CD4-positive, CD25-positive, alpha-beta regulatory T cell (primary cell): ENCODE data around the gene CHST1. TPM values are rescaled to one million over a fixed set of nuclear protein-coding genes. Genes with fewer than 3 reads are reported as not detected.

Experiments used
- ATAC-seq, 2 donors: fragments of 150-1000 bp; cut with Tn5 transposase; one replicate each; pipeline ENCODE4 v1.10.0; 2021; ENCODE audit warnings: low read depth in 2 of 2, moderate number of reproducible peaks in 2 of 2, moderate library complexity in 1 of 2
- DNase-seq, 3 donors: peaks; one replicate each; pipeline versions ENCODE4 v3.0.0 to v3.0.0-alpha.2; 2012 to 2022; ENCODE audit warnings: mixed read lengths in 1 of 3
- H3K27ac ChIP-seq: one replicate; pipeline ENCODE4 v1.7.0; 2013; ENCODE audit warnings: mild to moderate bottlenecking, low read length; ENCODE audit not compliant: insufficient read depth, poor library complexity, severe bottlenecking
- H3K27me3 ChIP-seq: one replicate; pipeline ENCODE4 v1.7.0; 2013; ENCODE audit warnings: low read length; ENCODE audit not compliant: control insufficient read depth, insufficient read depth
- H3K36me3 ChIP-seq: one replicate; pipeline ENCODE4 v1.7.0; 2013; ENCODE audit warnings: mild to moderate bottlenecking, low read length, moderate library complexity; ENCODE audit not compliant: control insufficient read depth, insufficient read depth
- H3K4me1 ChIP-seq: 2 replicates; pipeline ENCODE4 v1.7.0; 2013; ENCODE audit warnings: mild to moderate bottlenecking, low read length; ENCODE audit not compliant: insufficient read depth, control insufficient read depth, poor library complexity, severe bottlenecking
- H3K4me3 ChIP-seq: one replicate; pipeline ENCODE4 v1.7.0; 2013; ENCODE audit warnings: low read depth, mild to moderate bottlenecking, low read length, moderate library complexity
- H3K9me3 ChIP-seq, 2 experiments: 1 replicate in 1 of 2; 2 replicates in 1 of 2; pipeline ENCODE4 v1.7.0; 2013; ENCODE audit warnings: low read length in 2 of 2, mild to moderate bottlenecking in 1 of 2, moderate library complexity in 1 of 2; ENCODE audit not compliant: control insufficient read depth in 2 of 2
- H3K27ac Mint-ChIP-seq, 3 donors: one replicate each; pipeline ENCODE4 v1.8.0; 2020 to 2022; ENCODE audit warnings: mild to moderate bottlenecking in 3 of 3, mixed read lengths in 3 of 3, moderate library complexity in 2 of 3
- H3K27me3 Mint-ChIP-seq: one replicate; pipeline ENCODE4 v1.8.0; 2022; ENCODE audit warnings: mild to moderate bottlenecking, mixed read lengths
- H3K36me3 Mint-ChIP-seq: one replicate; pipeline ENCODE4 v1.8.0; 2020; ENCODE audit warnings: mixed read lengths
- H3K4me1 Mint-ChIP-seq, 4 donors: one replicate each; pipeline ENCODE4 v1.8.0; 2020 to 2022; ENCODE audit warnings: mixed read lengths in 4 of 4, mild to moderate bottlenecking in 1 of 4
- H3K4me3 Mint-ChIP-seq, 4 donors: one replicate each; pipeline ENCODE4 v1.8.0; 2020 to 2022; ENCODE audit warnings: mild to moderate bottlenecking in 4 of 4, mixed read lengths in 4 of 4, moderate library complexity in 3 of 4
- H3K9me3 Mint-ChIP-seq, 7 donors: one replicate each; pipeline ENCODE4 v1.8.0; 2020 to 2022; ENCODE audit warnings: mixed read lengths in 7 of 7, mild to moderate bottlenecking in 3 of 7, moderate library complexity in 2 of 7
- polyA plus RNA-seq, 4 donors: library from polyadenylated mRNA; unstranded; fragments of 300-500 nt; fragmentation: Illumina TruSeq; gene quantifications; one replicate each; pipeline ENCODE4 v1.2.3, GENCODE V29; 2021
- total RNA-seq: library from RNA; stranded (reverse); gene quantifications from one replicate; pipeline ENCODE4 v1.2.3, GENCODE V29; 2022

Gene CHST1
- total and polyA plus RNA-seq, 5 donors from 2014 or later, result 0.10 to 0.47 TPM; not detected in 3

GRCh38 chr11:45679806-45680205 is 14.4 kb upstream of the CHST1 start:
- no peak overlapping the region for H3K4me3 ChIP-seq
- Mint-ChIP-seq H3K27ac (no peak overlapping the region), H3K36me3 (no peaks in the 10 kb centered on the region), H3K4me3 (no peak overlapping the region), H3K27me3 (peaks cover 15% of the 10 kb centered on the region), H3K9me3 (peaks cover 0 to 3% (median 0%) of the 10 kb centered on the region in 7 donors), H3K4me1 (no peaks in the 10 kb centered on the region)
- no peak for DNase-seq
- H3K9me3 ChIP-seq, result no peaks in the 10 kb centered on the region
- H3K27ac ChIP-seq, result no peak overlapping the region
- no peak for ATAC-seq
- H3K36me3 ChIP-seq, result no peaks in the 10 kb centered on the region
- H3K27me3 ChIP-seq, result no peaks in the 10 kb centered on the region
- H3K4me1 ChIP-seq, result no peaks in the 10 kb centered on the region

- H3K4me3 ChIP-seq, result no peak overlapping the region
- H3K4me1 ChIP-seq, result no peaks in the 10 kb centered on the region
- no peaks in the 10 kb centered on the region for H3K4me1 Mint-ChIP-seq
- no peaks in the 10 kb centered on the region for H3K36me3 ChIP-seq
- peaks cover 11% of the 10 kb centered on the region for H3K27me3 Mint-ChIP-seq
- H3K36me3 Mint-ChIP-seq, result no peaks in the 10 kb centered on the region
- H3K9me3 Mint-ChIP-seq, result peaks cover 0 to 1% (median 0%) of the 10 kb centered on the region in 7 donors
- H3K27me3 ChIP-seq, result no peaks in the 10 kb centered on the region
- ATAC-seq (no peak), DNase-seq (no peak)
- H3K9me3 ChIP-seq, result no peaks in the 10 kb centered on the region
- H3K27ac ChIP-seq, result no peak overlapping the region
- H3K4me3 Mint-ChIP-seq, result no peak overlapping the region
- H3K27ac Mint-ChIP-seq, result no peak overlapping the region
These were observed 13.6 kb upstream of the CHST1 start for GRCh38 chr11:45678976-45679375.

GRCh38 chr11:45677770-45678512 is 12.5 kb upstream of the CHST1 start:
- Histone ChIP-seq H3K9me3 (no peaks in the 10 kb centered on the region), H3K27me3 (no peaks in the 10 kb centered on the region), H3K36me3 (no peaks in the 10 kb centered on the region), H3K4me1 (no peaks in the 10 kb centered on the region), H3K27ac (no peak overlapping the region), H3K4me3 (no peak overlapping the region)
- Mint-ChIP-seq H3K27ac (no peak overlapping the region), H3K9me3 (peaks cover 0 to 1% (median 0%) of the 10 kb centered on the region in 7 donors), H3K36me3 (no peaks in the 10 kb centered on the region), H3K4me1 (no peaks in the 10 kb centered on the region), H3K27me3 (peaks cover 7% of the 10 kb centered on the region), H3K4me3 (no peak overlapping the region)
- ATAC-seq, result no peak
- DNase-seq, result no peak

- Mint-ChIP-seq H3K27me3 (peaks cover 7% of the 10 kb centered on the region), H3K36me3 (no peaks in the 10 kb centered on the region), H3K27ac (no peak overlapping the region), H3K4me3 (no peak overlapping the region), H3K9me3 (peaks cover 0 to 1% (median 0%) of the 10 kb centered on the region in 7 donors), H3K4me1 (no peaks in the 10 kb centered on the region)
- Histone ChIP-seq H3K27me3 (no peaks in the 10 kb centered on the region), H3K9me3 (no peaks in the 10 kb centered on the region), H3K4me1 (no peaks in the 10 kb centered on the region), H3K27ac (no peak overlapping the region), H3K4me3 (no peak overlapping the region), H3K36me3 (no peaks in the 10 kb centered on the region)
- DNase-seq (no peak), ATAC-seq (no peak)
These were observed 11.2 kb upstream of the CHST1 start for GRCh38 chr11:45676522-45677095.

GRCh38 chr11:45675646-45676045 is 10.2 kb upstream of the CHST1 start:
- no peaks in the 10 kb centered on the region for H3K36me3 Mint-ChIP-seq
- Histone ChIP-seq H3K36me3 (no peaks in the 10 kb centered on the region), H3K4me3 (no peak overlapping the region), H3K27me3 (no peaks in the 10 kb centered on the region), H3K4me1 (no peaks in the 10 kb centered on the region), H3K27ac (no peak overlapping the region), H3K9me3 (no peaks in the 10 kb centered on the region)
- peaks cover 10% of the 10 kb centered on the region for H3K27me3 Mint-ChIP-seq
- H3K4me1 Mint-ChIP-seq, result no peaks in the 10 kb centered on the region
- H3K27ac Mint-ChIP-seq, result no peak overlapping the region
- ATAC-seq (no peak), DNase-seq (no peak)
- no peaks in the 10 kb centered on the region for H3K9me3 Mint-ChIP-seq
- no peak overlapping the region for H3K4me3 Mint-ChIP-seq

GRCh38 chr11:45674481-45675190 is 9.2 kb upstream of the CHST1 start:
- H3K4me1 ChIP-seq, result no peaks in the 10 kb centered on the region
- no peak overlapping the region for H3K27ac ChIP-seq
- Mint-ChIP-seq H3K27ac (no peak overlapping the region), H3K36me3 (no peaks in the 10 kb centered on the region), H3K4me1 (no peaks in the 10 kb centered on the region), H3K9me3 (no peaks in the 10 kb centered on the region), H3K27me3 (peaks cover 10% of the 10 kb centered on the region), H3K4me3 (no peak overlapping the region)
- ATAC-seq (no peak), DNase-seq (no peak)
- H3K27me3 ChIP-seq, result no peaks in the 10 kb centered on the region
- no peaks in the 10 kb centered on the region for H3K9me3 ChIP-seq
- H3K36me3 ChIP-seq, result no peaks in the 10 kb centered on the region
- H3K4me3 ChIP-seq, result no peak overlapping the region

- no peak for DNase-seq
- H3K27ac Mint-ChIP-seq, result no peak overlapping the region
These were observed 8.0 kb upstream of the CHST1 start for GRCh38 chr11:45673441-45673840.

More at GRCh38 chr11:45673441-45673840, 8.0 kb upstream of the CHST1 start:
- no peak for ATAC-seq
- Mint-ChIP-seq H3K4me1 (no peaks in the 10 kb centered on the region), H3K9me3 (no peaks in the 10 kb centered on the region), H3K4me3 (peak overlapping the region in 1 of 4 donors; percentile 10), H3K36me3 (no peaks in the 10 kb centered on the region), H3K27me3 (peaks cover 20% of the 10 kb centered on the region)
- Histone ChIP-seq H3K9me3 (no peaks in the 10 kb centered on the region), H3K4me1 (no peaks in the 10 kb centered on the region), H3K4me3 (no peak overlapping the region), H3K36me3 (no peaks in the 10 kb centered on the region), H3K27ac (no peak overlapping the region), H3K27me3 (no peaks in the 10 kb centered on the region)
